GM23338 (cell line): ENCODE measurements around the gene CFI. TPM values are rescaled to one million over a fixed set of nuclear protein-coding genes. Genes with fewer than 3 reads are reported as not detected.

ENCODE experiments used
- ATAC-seq: fragments of 200-7000 bp; cut with Tn5 transposase; 3 replicates; pipeline ENCODE4 v1.9.1; 2020
- DNase-seq: peaks from one replicate; pipeline ENCODE4 v3.0.0-alpha.2; 2015; ENCODE audit warnings: low spot score
- H2AFZ ChIP-seq: fragments of 200-600 bp; sonication (generic); 2 replicates; pipeline ENCODE4 v1.8.0; 2016; ENCODE audit warnings: antibody characterized with exemption, mild to moderate bottlenecking, moderate library complexity
- H3F3A ChIP-seq: fragments of 200-600 bp; sonication (generic); replicated peaks from 2 replicates; pipeline ENCODE4 v1.8.0; 2017; ENCODE audit warnings: antibody characterized with exemption, mixed run types, low read depth
- H3K27ac ChIP-seq: fragments of 200-600 bp; sonication (generic); 2 replicates; pipeline ENCODE4 v1.6.1; 2016; ENCODE audit warnings: low read depth
- H3K27me3 ChIP-seq: fragments of 200-600 bp; sonication (generic); 2 replicates; pipeline ENCODE4 v1.8.0; 2016; ENCODE audit warnings: mild to moderate bottlenecking, mixed run types, moderate library complexity; ENCODE audit not compliant: insufficient read depth
- H3K36me3 ChIP-seq: fragments of 200-600 bp; sonication (generic); 2 replicates; pipeline ENCODE4 v1.8.0; 2016; ENCODE audit warnings: mild to moderate bottlenecking; ENCODE audit not compliant: insufficient read depth
- H3K4me1 ChIP-seq: fragments of 200-600 bp; sonication (generic); 2 replicates; pipeline ENCODE4 v1.8.0; 2016; ENCODE audit warnings: mild to moderate bottlenecking, moderate library complexity; ENCODE audit not compliant: insufficient read depth
- H3K4me2 ChIP-seq: fragments of 200-600 bp; sonication (generic); 2 replicates; pipeline ENCODE4 v1.7.1; 2017; ENCODE audit warnings: mixed run types
- H3K4me3 ChIP-seq: fragments of 200-600 bp; sonication (generic); 2 replicates; pipeline ENCODE4 v1.6.1; 2016; ENCODE audit warnings: mixed run types
- H3K79me2 ChIP-seq: fragments of 200-600 bp; sonication (generic); replicated peaks from 2 replicates; pipeline ENCODE4 v1.8.0; 2017; ENCODE audit warnings: mild to moderate bottlenecking; ENCODE audit not compliant: insufficient read depth
- H3K9me2 ChIP-seq: fragments of 200-600 bp; sonication (generic); 2 replicates; pipeline ENCODE4 v1.8.0; 2017; ENCODE audit not compliant: insufficient read depth
- H4K20me1 ChIP-seq: fragments of 200-600 bp; sonication (generic); replicated peaks from 2 replicates; pipeline ENCODE4 v1.8.0; 2017; ENCODE audit warnings: mild to moderate bottlenecking; ENCODE audit not compliant: insufficient read depth
- H3K27ac Mint-ChIP-seq: 2 replicates; pipeline ENCODE4 v1.8.0; 2020; ENCODE audit warnings: inconsistent platforms, mild to moderate bottlenecking, moderate library complexity, mixed read lengths
- H3K27me3 Mint-ChIP-seq: 3 replicates; pipeline ENCODE4 v1.8.0; 2022; ENCODE audit warnings: low read depth, mild to moderate bottlenecking, moderate library complexity, mixed read lengths, inconsistent platforms; ENCODE audit not compliant: insufficient read depth, poor library complexity
- H3K36me3 Mint-ChIP-seq: 3 replicates; pipeline ENCODE4 v1.8.0; 2021; ENCODE audit warnings: low read depth, mild to moderate bottlenecking, inconsistent platforms, moderate library complexity, mixed read lengths
- H3K4me1 Mint-ChIP-seq: 3 replicates; pipeline ENCODE4 v1.8.0; 2020; ENCODE audit warnings: mild to moderate bottlenecking, inconsistent platforms, mixed read lengths
- H3K4me3 Mint-ChIP-seq: 3 replicates; pipeline ENCODE4 v1.8.0; 2021; ENCODE audit warnings: moderate library complexity, mild to moderate bottlenecking, inconsistent platforms, mixed read lengths
- H3K9me3 Mint-ChIP-seq: 3 replicates; pipeline ENCODE4 v1.8.0; 2020; ENCODE audit warnings: moderate library complexity, mild to moderate bottlenecking, inconsistent platforms, mixed read lengths
- EZH2phosphoT487 ChIP-seq: fragments of 200-600 bp; sonication (generic); IDR thresholded peaks from one replicate; pipeline ENCODE4 v1.8.1; 2018; ENCODE audit warnings: antibody characterized with exemption; ENCODE audit not compliant: unreplicated experiment
- NANOG ChIP-seq: IDR thresholded peaks from 2 replicates; pipeline ENCODE4 v1.6.1; 2016; ENCODE audit warnings: antibody characterized with exemption, borderline replicate concordance
- POLR2AphosphoS5 ChIP-seq: IDR thresholded peaks from 2 replicates; pipeline ENCODE4 v1.6.1; 2016; ENCODE audit warnings: antibody characterized with exemption, low read depth
- ZNF114 ChIP-seq: fragments of 250-450 bp; sonication (Bioruptor Pico); IDR thresholded peaks from 2 replicates; pipeline ENCODE4 v1.5.0; 2020; ENCODE audit warnings: mild to moderate bottlenecking, moderate library complexity
- ZNF331 ChIP-seq: fragments of 250-450 bp; sonication (Bioruptor Pico); IDR thresholded peaks from 2 replicates; pipeline ENCODE4 v1.5.0; 2020; ENCODE audit warnings: low read depth, mild to moderate bottlenecking, moderate library complexity
- polyA plus RNA-seq: library from polyadenylated mRNA; unstranded; fragments of >200 nt; fragmentation: Nextera tagmentation; extraction: Ambion mirVana; gene quantifications from 2 replicates; pipeline ENCODE4 v1.2.1, GENCODE V29; 2016
- total RNA-seq: library from RNA; depleted of rRNA; stranded (reverse); fragments of >200 nt; shearing (Covaris generic); gene quantifications from 2 replicates; pipeline ENCODE4 v1.2.3, GENCODE V29; 2014
- TF ChIP-seq, protein P1 (sequence below): IDR thresholded peaks from 2 replicates; pipeline ENCODE4 v1.6.1; 2016; ENCODE audit warnings: antibody characterized with exemption
- TF ChIP-seq, protein P2 (sequence below): IDR thresholded peaks from one replicate; pipeline ENCODE4 v1.6.1; 2018; ENCODE audit warnings: antibody characterized with exemption; ENCODE audit not compliant: unreplicated experiment
- TF ChIP-seq, protein P3 (sequence below), 2 experiments: fragments of 200-600 bp in 1 of 2; sonication (generic) in 1 of 2; conservative IDR thresholded peaks; 2 replicates each; pipeline versions ENCODE4 v1.5.1 to v1.6.1; 2016 to 2017; ENCODE audit warnings: antibody characterized with exemption in 2 of 2, low read depth in 2 of 2, mild to moderate bottlenecking in 2 of 2, moderate library complexity in 1 of 2

CFI gene
- total and polyA plus RNA-seq, 2 experiments from 2014 or later: not detected

DNA sequence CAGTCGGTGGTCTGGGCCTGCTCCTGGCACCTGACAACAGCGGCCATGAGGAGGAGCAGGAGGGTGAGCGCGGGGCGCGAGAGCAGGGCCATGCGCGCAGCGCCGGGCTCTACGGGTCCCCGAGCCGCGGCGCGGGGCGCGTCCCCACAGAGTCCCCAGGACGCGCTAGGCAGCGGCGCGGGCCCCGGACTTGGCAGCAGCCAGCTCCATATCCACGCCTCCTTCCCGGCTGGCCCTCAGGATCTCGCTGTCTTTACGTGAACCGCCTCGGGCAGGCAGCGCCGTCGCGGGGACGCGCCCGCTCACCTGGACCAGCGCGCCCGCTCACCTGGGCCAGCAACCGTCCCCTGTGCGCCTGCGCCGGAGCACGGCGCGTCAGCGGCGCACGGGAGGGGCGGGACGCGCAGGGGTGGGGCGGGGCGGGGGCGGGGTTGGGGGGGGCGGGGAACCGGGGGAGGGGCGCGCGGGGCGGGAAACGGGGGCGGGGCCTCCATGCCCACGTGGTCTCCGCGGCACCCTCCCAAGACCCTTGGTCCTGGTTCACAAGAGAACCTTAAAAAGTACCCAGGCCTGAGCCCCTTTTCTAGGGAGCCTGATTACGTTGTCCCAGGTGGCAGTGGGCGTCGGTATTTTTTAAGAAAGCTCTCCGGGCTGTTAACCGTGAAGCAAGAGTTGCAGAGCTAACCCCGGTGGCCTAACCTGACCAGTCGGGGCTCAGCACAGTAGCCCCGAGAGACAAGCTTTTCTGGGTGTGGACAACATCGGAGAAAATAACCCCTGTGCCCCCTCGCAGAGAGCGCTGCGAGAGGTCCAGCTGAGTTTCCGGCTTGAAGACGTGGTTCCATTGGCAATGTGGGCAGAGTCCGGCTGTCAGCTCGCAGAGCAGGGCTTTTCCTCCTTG is 71.8 kb downstream of the CFI start, which contains the start of gene PLA2G12A:
TSS of gene PLA2G12A (minus strand) at position 353 of the 901 bp plus-strand sequence. CDS start at position 92, 261 bp downstream.
- H3K9me2 ChIP-seq: no peaks in the 10 kb centered on the region
- no peaks in the 10 kb centered on the region for H3K27me3 ChIP-seq
- H3K4me3 Mint-ChIP-seq: peak within 1 kb of the TSS; percentile 95
- H3K27ac Mint-ChIP-seq: peak within 1 kb of the TSS; percentile 95
- peak within 1 kb of the TSS; percentile 78 for H3K4me2 ChIP-seq
- ATAC-seq: peak; percentile 84
- peaks cover 9% of the 10 kb centered on the region for H3K27me3 Mint-ChIP-seq
- no peaks in the 10 kb centered on the region for H3F3A ChIP-seq
- H3K4me3 ChIP-seq: peak within 1 kb of the TSS; percentile 68
- no peak for TF ChIP-seq NANOG
- TF ChIP-seq, protein P1, sequence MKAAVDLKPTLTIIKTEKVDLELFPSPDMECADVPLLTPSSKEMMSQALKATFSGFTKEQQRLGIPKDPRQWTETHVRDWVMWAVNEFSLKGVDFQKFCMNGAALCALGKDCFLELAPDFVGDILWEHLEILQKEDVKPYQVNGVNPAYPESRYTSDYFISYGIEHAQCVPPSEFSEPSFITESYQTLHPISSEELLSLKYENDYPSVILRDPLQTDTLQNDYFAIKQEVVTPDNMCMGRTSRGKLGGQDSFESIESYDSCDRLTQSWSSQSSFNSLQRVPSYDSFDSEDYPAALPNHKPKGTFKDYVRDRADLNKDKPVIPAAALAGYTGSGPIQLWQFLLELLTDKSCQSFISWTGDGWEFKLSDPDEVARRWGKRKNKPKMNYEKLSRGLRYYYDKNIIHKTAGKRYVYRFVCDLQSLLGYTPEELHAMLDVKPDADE: no peak
- peak; percentile 82 for TF ChIP-seq POLR2AphosphoS5
- TF ChIP-seq EZH2phosphoT487: no peak
- TF ChIP-seq, protein P2, sequence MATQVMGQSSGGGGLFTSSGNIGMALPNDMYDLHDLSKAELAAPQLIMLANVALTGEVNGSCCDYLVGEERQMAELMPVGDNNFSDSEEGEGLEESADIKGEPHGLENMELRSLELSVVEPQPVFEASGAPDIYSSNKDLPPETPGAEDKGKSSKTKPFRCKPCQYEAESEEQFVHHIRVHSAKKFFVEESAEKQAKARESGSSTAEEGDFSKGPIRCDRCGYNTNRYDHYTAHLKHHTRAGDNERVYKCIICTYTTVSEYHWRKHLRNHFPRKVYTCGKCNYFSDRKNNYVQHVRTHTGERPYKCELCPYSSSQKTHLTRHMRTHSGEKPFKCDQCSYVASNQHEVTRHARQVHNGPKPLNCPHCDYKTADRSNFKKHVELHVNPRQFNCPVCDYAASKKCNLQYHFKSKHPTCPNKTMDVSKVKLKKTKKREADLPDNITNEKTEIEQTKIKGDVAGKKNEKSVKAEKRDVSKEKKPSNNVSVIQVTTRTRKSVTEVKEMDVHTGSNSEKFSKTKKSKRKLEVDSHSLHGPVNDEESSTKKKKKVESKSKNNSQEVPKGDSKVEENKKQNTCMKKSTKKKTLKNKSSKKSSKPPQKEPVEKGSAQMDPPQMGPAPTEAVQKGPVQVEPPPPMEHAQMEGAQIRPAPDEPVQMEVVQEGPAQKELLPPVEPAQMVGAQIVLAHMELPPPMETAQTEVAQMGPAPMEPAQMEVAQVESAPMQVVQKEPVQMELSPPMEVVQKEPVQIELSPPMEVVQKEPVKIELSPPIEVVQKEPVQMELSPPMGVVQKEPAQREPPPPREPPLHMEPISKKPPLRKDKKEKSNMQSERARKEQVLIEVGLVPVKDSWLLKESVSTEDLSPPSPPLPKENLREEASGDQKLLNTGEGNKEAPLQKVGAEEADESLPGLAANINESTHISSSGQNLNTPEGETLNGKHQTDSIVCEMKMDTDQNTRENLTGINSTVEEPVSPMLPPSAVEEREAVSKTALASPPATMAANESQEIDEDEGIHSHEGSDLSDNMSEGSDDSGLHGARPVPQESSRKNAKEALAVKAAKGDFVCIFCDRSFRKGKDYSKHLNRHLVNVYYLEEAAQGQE: no peak
- peak within 1 kb of the TSS; percentile 99 for H3K27ac ChIP-seq
- peak within 1 kb of the TSS; percentile 83 for H2AFZ ChIP-seq
- H3K4me1 Mint-ChIP-seq: peaks cover 11% of the 10 kb centered on the region
- 0 out of 2 replicates have a peak, but pooled peaks cover 3% of the 10 kb centered on the region for H4K20me1 ChIP-seq
- peak; percentile 93 for DNase-seq
- H3K36me3 ChIP-seq: no peaks in the 10 kb centered on the region
- H3K36me3 Mint-ChIP-seq: no peaks in the 10 kb centered on the region; the same call in 1 of the 3 replicates
- H3K79me2 ChIP-seq: peaks cover 45% of the 10 kb centered on the region
- no peaks in the 10 kb centered on the region for H3K9me3 Mint-ChIP-seq
- H3K4me1 ChIP-seq: peaks cover 8% of the 10 kb centered on the region

DNA sequence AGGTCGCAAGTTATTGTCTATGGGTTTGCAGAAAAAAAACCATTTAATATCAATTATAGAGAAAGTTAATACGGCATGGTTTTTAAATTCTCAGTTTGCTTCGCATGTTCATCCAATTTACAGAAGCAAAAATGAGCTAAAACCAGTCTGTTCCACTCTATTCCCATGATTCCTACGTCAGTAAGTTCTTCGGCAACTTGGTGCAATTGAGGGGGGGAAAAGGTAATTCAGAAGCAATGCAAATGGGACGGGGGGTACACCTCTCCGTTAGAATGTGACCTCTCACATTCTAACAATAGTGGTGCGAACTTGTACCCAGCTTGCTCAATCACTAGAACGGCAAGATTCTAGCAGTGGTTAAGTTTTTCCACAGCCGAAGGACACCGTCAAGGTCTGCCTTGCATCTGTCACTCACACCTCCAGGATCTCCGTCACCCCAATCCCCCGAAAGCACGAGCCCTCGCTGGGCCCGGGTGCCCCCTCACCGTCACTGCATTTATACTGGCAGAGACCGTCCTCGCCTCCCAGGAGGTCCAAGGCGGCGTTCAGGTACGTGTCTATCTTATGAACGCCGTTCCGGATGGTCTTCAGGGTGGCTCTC is 72.6 kb downstream of the CFI start:
- Histone ChIP-seq H3K4me1 (peaks cover 8% of the 10 kb centered on the region), H3K9me2 (no peaks in the 10 kb centered on the region), H3K4me2 (peak overlapping the region; percentile 78), H4K20me1 (0 out of 2 replicates have a peak, but pooled peaks cover 3% of the 10 kb centered on the region), H2AFZ (peak overlapping the region; percentile 83; the same call in 1 of the 2 replicates), H3K79me2 (peaks cover 52% of the 10 kb centered on the region), H3K4me3 (peak overlapping the region; percentile 68), H3K36me3 (no peaks in the 10 kb centered on the region), H3K27me3 (no peaks in the 10 kb centered on the region), H3K27ac (peak overlapping the region; percentile 75; the same call in 1 of the 2 replicates), H3F3A (no peaks in the 10 kb centered on the region)
- TF ChIP-seq, protein P3, sequence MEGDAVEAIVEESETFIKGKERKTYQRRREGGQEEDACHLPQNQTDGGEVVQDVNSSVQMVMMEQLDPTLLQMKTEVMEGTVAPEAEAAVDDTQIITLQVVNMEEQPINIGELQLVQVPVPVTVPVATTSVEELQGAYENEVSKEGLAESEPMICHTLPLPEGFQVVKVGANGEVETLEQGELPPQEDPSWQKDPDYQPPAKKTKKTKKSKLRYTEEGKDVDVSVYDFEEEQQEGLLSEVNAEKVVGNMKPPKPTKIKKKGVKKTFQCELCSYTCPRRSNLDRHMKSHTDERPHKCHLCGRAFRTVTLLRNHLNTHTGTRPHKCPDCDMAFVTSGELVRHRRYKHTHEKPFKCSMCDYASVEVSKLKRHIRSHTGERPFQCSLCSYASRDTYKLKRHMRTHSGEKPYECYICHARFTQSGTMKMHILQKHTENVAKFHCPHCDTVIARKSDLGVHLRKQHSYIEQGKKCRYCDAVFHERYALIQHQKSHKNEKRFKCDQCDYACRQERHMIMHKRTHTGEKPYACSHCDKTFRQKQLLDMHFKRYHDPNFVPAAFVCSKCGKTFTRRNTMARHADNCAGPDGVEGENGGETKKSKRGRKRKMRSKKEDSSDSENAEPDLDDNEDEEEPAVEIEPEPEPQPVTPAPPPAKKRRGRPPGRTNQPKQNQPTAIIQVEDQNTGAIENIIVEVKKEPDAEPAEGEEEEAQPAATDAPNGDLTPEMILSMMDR (conservative IDR thresholded peaks at IDR 0.05; ENCODE audit: low read depth in 2 of 2): no peak
- TF ChIP-seq ZNF331 (CRISPR knock-in tag) (no peak), ZNF114 (no peak)
- H3K27me3 Mint-ChIP-seq: peaks cover 9% of the 10 kb centered on the region
- DNase-seq: peak; percentile 27
- H3K36me3 Mint-ChIP-seq: peaks cover 3% of the 10 kb centered on the region
- H3K27ac Mint-ChIP-seq: peak overlapping the region; percentile 95
- no peaks in the 10 kb centered on the region for H3K9me3 Mint-ChIP-seq
- H3K4me3 Mint-ChIP-seq: peak overlapping the region; percentile 95
- peaks cover 11% of the 10 kb centered on the region for H3K4me1 Mint-ChIP-seq
- ATAC-seq: peak; percentile 24; the same call in 1 of the 3 replicates
